HG03139 (cell line): ENCODE data around the gene EML4.
"Not testable (repeated sequence)": the region's sequence is repeated elsewhere in the genome, so short reads cannot be mapped to it uniquely, and the experiment has no call there.

Source experiments
- ATAC-seq: cut with Tn5 transposase; IDR thresholded peaks from one replicate; pipeline ENCODE4 v1.9.1; 2021; ENCODE audit not compliant: unreplicated experiment

Gene EML4

GRCh38 chr2:42249887-42250286 is 80.7 kb downstream of the EML4 start:
- ATAC-seq = no peak

GRCh38 chr2:42250925-42251324 is 81.8 kb downstream of the EML4 start:
- ATAC-seq = no peak

GRCh38 chr2:42252464-42252863 is 83.3 kb downstream of the EML4 start:
- ATAC-seq = no peak

GRCh38 chr2:42254186-42254895 is 85.2 kb downstream of the EML4 start:
- ATAC-seq = no peak

GRCh38 chr2:42256505-42256904 is 87.4 kb downstream of the EML4 start:
- peak; percentile 61 for ATAC-seq

GRCh38 chr2:42261518-42262195 is 92.5 kb downstream of the EML4 start:
- ATAC-seq = no peak

GRCh38 chr2:42266236-42266635 is 97.1 kb downstream of the EML4 start:
- ATAC-seq = no peak

- no peak for ATAC-seq
Measured at GRCh38 chr2:42267530-42267929, 98.4 kb downstream of the EML4 start.

GRCh38 chr2:42268528-42269151 is 99.5 kb downstream of the EML4 start:
- ATAC-seq = no peak

GRCh38 chr2:42270757-42271156 is 101.6 kb downstream of the EML4 start:
- ATAC-seq = no peak

- ATAC-seq = not testable (repeated sequence)
Measured at GRCh38 chr2:42271246-42271645, 102.1 kb downstream of the EML4 start.

GRCh38 chr2:42274863-42275262 is 105.7 kb downstream of the EML4 start:
- ATAC-seq = no peak

- no peak for ATAC-seq
Measured at GRCh38 chr2:42281416-42282081, 112.4 kb downstream of the EML4 start.

GRCh38 chr2:42284019-42284418 is 114.9 kb downstream of the EML4 start:
- ATAC-seq = no peak

GRCh38 chr2:42286268-42286946 is 117.3 kb downstream of the EML4 start:
- no peak for ATAC-seq

- ATAC-seq = no peak
Measured at GRCh38 chr2:42288811-42289210, 119.7 kb downstream of the EML4 start.

- ATAC-seq = no peak
Measured at GRCh38 chr2:42289222-42289621, 120.1 kb downstream of the EML4 start.

- ATAC-seq = no peak
Measured at GRCh38 chr2:42290005-42290404, 120.9 kb downstream of the EML4 start.

- no peak for ATAC-seq
Measured at GRCh38 chr2:42293019-42293418, 123.9 kb downstream of the EML4 start.

- ATAC-seq = no peak
Measured at GRCh38 chr2:42296226-42296625, 127.1 kb downstream of the EML4 start.

GRCh38 chr2:42297322-42297936 is 128.3 kb downstream of the EML4 start:
- no peak for ATAC-seq
